OCI-LY3 (cell line): Measurements from ENCODE around the gene PLXNB3.

ENCODE experiments used
- CTCF ChIP-seq: fragments of 200-600, 300-600 bp; sonication (generic); IDR thresholded peaks from 2 replicates; pipeline ENCODE4 v1.5.1; 2014; ENCODE audit warnings: antibody characterized with exemption, low read length, low read depth
- EZH2phosphoT487 ChIP-seq: fragments of 200-600 bp; shearing (Covaris generic); IDR thresholded peaks from 2 replicates; pipeline ENCODE4 v1.6.1; 2018; ENCODE audit warnings: antibody characterized with exemption, mixed run types, low read depth

DNA sequence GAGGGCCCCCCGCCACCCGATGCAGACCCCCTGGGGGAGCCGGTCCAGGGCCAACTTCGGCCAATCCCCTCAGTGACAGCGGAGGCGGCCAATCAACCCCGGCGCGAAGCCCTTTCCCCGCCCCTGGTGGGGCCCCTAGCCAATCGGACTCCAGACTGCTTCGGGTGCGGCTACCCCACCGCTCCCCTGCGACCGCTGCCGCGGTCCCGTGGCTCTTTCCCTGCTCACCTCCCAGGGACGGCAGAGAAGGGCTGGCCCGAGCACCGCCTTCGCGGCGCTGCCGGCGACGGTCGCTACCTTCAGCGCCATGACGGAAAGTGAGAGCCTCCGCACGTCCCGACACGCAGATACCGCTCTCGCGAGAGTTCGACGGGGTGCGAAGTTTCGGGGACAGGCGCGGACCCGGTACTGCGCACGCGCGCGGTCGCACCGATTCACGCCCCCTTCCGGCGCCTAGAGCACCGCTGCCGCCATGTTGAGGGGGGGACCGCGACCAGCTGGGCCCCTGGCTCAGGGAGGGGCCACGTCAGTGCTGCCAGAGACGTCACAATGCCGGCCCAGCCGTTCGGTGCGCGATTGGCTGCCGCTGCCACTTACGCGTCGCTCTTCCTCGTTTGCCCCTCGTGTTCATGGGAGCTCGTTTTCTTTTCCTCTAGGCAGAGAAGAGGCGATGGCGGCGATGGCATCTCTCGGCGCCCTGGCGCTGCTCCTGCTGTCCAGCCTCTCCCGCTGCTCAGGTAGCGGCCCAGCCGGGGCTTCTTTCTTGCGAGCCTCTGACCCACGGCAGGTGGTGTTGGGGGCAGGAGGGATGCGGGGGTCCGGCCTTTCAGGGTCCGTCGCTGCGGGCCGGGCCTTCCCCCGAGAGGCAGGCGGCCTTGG lies 30.2 kb downstream of the PLXNB3 start, which contains the start of the genes IDH3G and SSR4:
- TF ChIP-seq CTCF (no peak), EZH2phosphoT487 (no peak)
